GM18861 (cell line): ENCODE results near the gene ITPKB.
A peak's percentile ranks its signal among the peaks of the same experiment; 100 is the strongest.
"Not testable (repeated sequence)": the region's sequence is repeated elsewhere in the genome, so short reads cannot be mapped to it uniquely, and the experiment has no call there.

Experiments used
- ATAC-seq: cut with Tn5 transposase; IDR thresholded peaks from one replicate; pipeline ENCODE4 v1.9.1; 2021; ENCODE audit not compliant: unreplicated experiment

Gene ITPKB

DNA sequence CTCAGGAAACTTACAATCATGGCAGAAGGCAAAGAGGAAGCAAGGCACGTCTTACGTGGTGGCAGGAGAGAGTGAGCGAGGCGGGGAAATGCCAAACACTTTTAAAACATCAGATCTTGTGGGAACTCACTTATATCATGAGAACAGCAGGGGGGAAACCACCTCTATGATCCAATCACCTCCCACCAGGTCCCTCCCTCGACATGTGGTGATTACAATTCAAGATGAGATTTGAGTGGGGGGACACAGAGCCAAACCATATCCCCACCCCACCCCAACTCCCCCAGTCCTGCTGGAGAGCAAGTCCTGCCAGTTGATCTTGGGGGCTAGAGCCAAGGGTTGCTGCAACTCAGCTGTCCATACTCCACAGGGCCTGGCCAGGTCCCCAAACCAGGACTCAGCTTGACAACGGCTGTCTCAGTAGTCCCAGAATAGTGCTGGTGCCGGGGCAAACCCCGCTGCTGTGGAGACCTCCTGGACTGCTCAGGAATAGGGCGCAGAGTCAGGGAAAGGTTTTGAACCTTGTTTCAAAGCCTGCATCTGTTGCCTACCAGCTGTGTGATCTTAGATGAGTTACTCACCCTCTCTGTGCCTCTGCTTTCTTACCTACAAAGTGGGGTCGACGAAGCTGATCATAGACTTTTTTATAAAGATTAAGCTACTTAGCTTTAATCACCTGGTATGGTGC is 111.0 kb downstream of the ITPKB start:
- no peak for ATAC-seq

GRCh38 chr1:226627050-226627755 is 111.9 kb downstream of the ITPKB start:
- no peak for ATAC-seq

DNA sequence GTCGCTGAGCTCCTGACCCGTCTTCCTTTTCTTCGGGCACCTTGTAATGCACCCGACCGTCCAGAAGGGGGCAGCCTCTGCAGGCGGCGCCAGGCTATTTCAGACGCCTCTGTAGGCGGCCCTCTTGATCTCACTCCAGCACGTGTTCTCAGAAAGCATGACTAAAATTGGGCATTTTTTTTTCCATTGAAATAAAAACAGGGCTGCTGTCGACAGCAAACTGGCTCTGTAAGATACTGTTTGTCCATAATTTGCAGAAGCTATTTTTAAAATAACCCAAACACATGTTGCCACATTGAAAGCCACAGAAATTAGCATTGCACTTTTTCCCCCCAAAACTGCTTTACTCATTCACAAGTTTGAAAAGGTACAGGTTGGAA is 112.5 kb downstream of the ITPKB start:
- peak; percentile 56 for ATAC-seq

DNA sequence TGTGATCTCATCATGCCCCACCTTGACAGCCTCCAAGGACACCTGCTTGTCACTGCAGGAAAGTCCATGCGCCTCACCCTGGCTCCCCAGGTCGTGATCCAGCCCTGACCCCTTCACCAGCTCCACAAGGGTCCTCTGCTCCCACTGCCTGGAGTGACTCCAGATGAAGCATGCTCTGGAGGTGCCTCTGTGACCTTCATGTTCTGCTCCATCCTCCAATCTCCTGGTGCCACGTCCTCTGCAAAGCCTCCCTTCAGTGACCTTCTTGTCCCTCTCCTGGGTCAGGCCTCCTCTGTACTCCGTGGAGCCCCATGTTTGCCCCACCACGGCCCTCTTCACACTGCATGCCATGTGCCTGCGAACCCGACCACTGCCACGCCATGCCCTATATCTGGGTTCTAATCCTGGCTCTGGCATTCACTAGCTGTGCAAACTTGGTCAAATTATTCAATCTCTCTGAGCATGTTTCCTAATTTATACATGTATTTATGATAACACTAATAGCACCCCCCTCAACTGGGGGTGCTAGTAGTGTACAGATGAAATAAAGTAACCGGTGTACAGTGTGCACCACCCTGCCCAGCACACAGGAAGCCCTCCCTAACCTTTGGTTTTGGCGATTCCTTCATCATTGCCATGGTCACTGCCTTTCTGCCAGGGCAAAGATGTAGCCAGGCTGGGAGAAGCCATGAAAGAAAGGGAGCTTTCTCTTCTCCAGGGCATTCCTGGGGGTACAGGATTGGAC is 113.1 kb downstream of the ITPKB start:
- no peak for ATAC-seq

DNA sequence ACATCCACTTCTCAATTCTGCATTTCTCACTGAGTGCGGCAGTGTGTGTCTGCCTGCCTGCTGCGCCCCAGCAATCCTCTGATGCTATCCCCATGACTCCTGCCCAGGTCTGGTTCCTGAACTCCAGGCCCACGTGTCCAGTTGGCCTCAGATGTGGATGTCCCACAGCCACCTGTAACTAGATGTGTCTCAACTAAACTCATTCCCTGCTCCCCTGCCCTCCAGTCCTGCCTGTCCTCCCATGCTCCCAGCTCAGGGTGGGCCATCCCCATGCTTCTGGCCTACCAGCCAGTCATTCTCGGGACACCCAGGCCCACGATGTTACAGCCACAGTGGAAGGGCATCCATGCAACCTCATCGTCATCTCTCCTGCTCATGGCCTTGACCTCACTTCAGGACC is 113.8 kb downstream of the ITPKB start:
- ATAC-seq = no peak

DNA sequence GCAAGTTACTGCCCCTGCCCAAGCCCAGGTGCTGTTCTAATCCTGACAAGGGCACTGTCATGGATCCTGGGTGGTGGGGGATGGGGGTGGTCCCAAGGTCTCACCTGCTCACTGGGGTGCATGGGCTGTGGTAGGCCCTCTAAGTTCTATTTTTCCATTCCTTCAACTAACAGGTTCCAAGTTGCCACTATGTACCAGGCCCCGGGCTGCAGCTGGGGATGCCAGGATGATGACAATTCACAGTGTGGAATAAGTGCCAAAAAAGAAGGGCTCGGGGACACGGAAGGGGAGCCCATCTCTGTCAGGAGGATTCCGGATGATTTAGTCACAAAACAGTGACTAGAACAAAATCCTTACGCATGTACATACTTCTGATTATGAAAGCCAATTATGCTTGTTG is 114.6 kb downstream of the ITPKB start:
- ATAC-seq = no peak

DNA sequence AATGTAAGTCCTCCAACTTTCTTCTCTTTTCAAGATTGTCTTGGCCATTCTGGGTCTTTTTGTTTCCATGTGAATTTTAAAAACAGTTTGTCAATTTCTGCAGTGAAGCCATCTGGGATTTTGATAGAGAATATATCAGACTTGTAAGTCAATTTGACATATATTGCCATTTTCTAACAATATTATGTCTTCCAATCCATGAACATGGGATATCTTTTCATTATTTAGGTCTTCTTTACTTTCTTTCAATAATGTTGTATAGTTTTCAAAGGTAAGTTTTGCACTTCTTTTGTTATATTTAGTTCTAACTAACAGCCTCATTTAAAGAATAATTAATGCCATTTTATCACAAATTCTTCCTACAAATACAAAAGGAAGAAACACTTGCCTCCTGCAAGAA is 117.1 kb downstream of the ITPKB start:
- ATAC-seq = no peak

DNA sequence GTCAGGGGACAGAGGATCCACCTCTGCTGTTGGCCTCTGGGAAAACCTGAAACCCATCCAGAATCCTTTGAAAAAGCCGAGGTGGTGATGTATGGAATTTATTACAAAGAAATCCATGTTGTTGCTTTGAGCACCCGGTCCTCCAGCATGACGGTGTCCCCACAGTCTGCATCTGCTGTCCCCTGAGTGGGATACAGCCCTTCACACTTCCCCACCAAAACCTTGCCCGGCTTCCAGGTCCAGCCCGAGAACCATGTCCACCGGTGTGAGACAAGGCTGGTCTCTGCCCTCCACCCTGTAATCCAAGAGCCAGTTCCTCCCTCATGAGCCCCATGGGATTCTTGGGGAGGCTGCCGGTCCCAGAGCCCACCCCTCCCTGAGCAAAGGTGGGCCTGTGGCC is 120.1 kb downstream of the ITPKB start:
- ATAC-seq = no peak

- no peak for ATAC-seq
Measured at GRCh38 chr1:226618380-226618779, 120.7 kb downstream of the ITPKB start.

DNA sequence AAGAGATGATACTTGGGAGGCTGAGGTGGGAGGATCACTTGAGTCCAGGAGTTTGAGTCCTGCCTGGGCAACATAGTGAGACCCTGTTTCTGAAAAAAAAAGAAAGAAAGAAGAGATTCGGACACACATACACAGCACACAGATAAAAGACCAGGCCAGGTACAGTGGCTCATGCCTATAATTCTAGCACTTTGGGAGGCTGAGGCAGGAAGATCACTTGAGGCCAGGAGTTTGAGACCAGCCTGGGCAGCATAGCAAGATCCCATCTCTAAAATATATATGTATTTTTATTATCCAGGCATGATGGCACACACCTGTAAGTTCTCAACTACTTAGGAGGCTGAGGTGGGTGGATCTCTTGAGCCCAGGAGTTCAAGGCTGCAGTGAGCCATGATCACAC is 121.4 kb downstream of the ITPKB start:
- ATAC-seq = not testable (repeated sequence)

DNA sequence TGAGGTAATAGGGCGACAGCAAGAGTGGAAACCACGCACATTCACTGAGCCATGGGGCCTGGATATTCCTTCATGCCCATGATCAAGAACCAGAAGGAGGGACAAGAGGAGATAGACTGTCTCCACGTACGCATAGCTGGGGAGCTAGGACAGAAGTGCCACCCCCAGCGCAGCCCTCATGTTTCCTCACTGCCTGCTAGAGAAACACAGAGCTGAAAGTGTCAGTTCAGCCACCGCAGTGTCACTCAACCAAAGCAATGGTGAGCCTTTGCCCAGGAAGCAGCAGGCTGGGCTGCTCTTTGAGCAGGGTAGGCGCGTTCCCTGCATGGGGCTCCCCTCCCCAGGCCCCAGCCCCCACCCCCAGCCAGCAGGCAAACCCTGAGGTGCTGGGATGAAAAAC is 122.0 kb downstream of the ITPKB start:
- no peak for ATAC-seq

GRCh38 chr1:226616636-226617035 is 122.4 kb downstream of the ITPKB start:
- ATAC-seq = no peak

DNA sequence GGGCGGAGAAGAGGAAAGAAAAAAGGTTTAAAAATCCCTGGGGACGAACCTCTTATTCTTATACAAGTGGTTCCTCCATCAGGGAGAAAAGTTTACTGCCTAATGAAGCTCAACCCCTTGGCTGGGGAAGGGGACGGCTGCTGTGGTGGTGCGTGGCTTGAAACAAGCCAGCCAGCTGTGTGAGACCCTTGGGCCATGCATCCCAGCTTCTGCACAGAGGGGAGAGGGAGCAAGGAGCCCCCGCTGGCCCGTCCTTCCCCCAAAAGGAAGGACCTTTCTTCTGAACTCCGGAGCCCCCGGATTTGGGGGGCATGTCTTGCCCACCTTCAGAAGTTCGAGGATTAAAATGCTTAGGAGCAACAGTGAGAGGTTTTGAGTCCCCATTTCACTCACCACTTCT is 123.2 kb downstream of the ITPKB start:
- ATAC-seq = no peak

DNA sequence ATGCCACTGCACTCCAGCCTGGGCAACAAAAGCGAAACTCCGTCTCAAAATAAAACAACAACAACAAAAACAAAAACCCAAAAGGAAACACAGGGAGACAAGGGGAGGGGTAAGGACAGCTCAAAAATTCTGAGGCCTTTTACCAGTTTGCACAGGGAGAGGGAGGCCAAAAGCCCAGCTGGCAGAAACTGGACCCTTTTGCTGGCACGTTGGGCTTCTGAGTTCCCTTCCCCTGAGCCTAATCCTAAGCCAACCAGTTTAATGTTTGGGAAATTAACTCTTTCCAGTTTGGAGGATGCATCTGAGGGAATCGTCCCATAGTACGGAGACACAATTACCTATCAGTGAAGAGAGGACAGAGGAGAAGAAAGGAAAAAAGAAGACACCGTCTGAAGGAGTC is 127.1 kb downstream of the ITPKB start:
- ATAC-seq = not testable (repeated sequence)

- ATAC-seq = no peak
Measured at GRCh38 chr1:226611301-226611700, 127.8 kb downstream of the ITPKB start.

DNA sequence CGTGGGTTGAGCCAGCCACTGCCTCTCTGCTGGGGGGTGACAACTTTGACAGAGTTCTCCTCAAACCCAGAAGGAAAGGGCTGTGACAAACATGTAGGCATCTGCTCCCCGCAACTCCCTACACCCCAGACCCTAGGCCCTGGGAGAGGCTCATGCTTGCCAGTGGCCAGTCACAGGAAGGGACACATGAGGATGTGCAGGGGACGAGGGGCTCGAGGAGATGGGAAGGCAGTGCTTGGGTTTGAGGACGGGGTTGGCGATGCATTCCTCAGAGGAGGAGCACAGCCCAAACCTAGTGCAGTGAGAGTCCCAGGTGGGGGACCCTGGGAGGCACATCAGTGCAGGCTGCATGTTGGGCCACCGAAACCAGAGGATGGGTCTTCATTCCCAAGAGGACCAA is 128.4 kb downstream of the ITPKB start:
- no peak for ATAC-seq

GRCh38 chr1:226609836-226610455 is 129.1 kb downstream of the ITPKB start:
- ATAC-seq = no peak

DNA sequence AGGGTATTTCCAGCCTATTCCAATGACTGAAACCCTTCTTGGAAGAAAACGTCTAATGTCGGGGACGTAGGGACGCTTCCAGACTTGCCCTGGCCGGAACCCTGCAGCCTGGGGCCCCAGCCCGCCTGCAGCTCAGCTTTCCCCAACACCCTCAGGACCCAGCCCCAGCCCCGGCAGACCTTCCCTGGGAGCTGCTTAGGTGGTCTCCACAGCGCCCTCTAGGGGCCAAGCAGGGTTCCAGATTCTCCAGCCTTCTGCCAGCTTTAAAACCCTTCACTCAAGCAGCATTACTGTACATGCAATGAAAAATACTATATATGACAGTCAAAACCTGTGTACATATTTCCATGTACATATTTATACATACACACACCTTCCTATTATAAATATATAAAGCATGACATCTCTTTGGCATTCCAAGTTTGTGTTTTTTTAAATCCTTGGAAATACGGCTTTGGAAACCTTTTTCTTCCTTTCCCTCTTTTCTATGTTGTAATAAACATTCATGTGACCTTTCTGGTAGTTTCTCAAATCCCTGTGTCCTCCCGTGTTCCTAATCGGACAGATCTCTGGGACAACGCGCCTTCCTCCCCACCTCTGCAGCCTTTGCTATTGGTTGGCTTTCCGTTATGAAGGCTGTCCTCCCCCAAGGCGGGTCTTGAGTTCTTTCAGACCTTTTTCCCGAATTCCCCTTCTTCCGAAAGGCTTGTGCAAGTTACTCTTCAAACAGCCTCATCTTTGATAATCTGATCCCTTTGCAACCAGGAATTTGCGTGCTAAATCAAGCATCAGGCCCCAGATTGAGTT is 130.2 kb downstream of the ITPKB start:
- ATAC-seq = no peak

- ATAC-seq = no peak
Measured at GRCh38 chr1:226607821-226608220, 131.3 kb downstream of the ITPKB start.

GRCh38 chr1:226607268-226607660 is 131.8 kb downstream of the ITPKB start:
- no peak for ATAC-seq
